ENCODE data around the gene PHRF1. TPM values are rescaled to one million over a fixed set of nuclear protein-coding genes. Genes with fewer than 3 reads are reported as not detected.

Gene PHRF1
- total and polyA plus RNA-seq, 9 of the 15 experiments (the other 6 are each of a cell fraction or from before 2014, with no cell fraction given) = 0.07 to 37.2 (median 7.7) TPM

GRCh38 chr11:559020-559620 is 17.1 kb upstream of the PHRF1 start (continued):
- peak; percentile 58; the same call in 1 of the 2 replicates for TF ChIP-seq ZBTB33 (CRISPR knock-in tag; IDR thresholded peaks at IDR 0.05)
- TF ChIP-seq CTCF (IDR thresholded peaks at IDR 0.05 in 2 of 3, conservative IDR thresholded peaks at IDR 0.05 in 1 of 3; ENCODE audit: insufficient read depth in 2 of 3, low read depth in 1 of 3, low read length in 3 of 3) = 0 out of 6 replicates have a peak, but pooled peaks of 2 of the 3 experiments have one; percentile 7 to 14
- no peak for TF ChIP-seq ZNF785 (CRISPR knock-in tag; IDR thresholded peaks at IDR 0.05)
- no peak for TF ChIP-seq CEBPZ (IDR thresholded peaks at IDR 0.05; ENCODE audit: borderline replicate concordance, low read depth, low read length)

All from K562 (cell line).